WTC11 (cell line): ENCODE data around the gene ADISSP. TPM values are rescaled to one million over a fixed set of nuclear protein-coding genes. Genes with fewer than 3 reads are reported as not detected.
A peak's percentile ranks its signal among the peaks of the same experiment; 100 is the strongest.

Experiments
- ATAC-seq: fragments of 200-7000 bp; cut with Tn5 transposase; 2 replicates; pipeline ENCODE4 v1.10.0; 2021; ENCODE audit warnings: mild to moderate bottlenecking, moderate library complexity
- CTCF ChIA-PET: fragments of 300-600 bp; sonication (Branson Sonifier 250); formaldehyde crosslinking; loops from one replicate; lab custom pipeline; 2021; ENCODE audit warnings: antibody characterized with exemption; lab: Charles Lee
- POLR2A ChIA-PET: fragments of 350-600 bp; sonication (Branson Sonifier 250); formaldehyde crosslinking; loops from one replicate; lab custom pipeline; 2021; ENCODE audit warnings: antibody characterized with exemption; lab: Charles Lee
- DNase-seq: peaks from one replicate; pipeline ENCODE4 v3.0.0; 2021; ENCODE audit warnings: low spot score
- H3K27ac Mint-ChIP-seq: 2 replicates; pipeline ENCODE4 v1.8.0; 2021; ENCODE audit warnings: mixed read lengths
- H3K27me3 Mint-ChIP-seq: 2 replicates; pipeline ENCODE4 v1.8.0; 2021; ENCODE audit warnings: low read depth, mild to moderate bottlenecking, moderate library complexity, mixed read lengths
- H3K36me3 Mint-ChIP-seq: 2 replicates; pipeline ENCODE4 v1.8.0; 2021; ENCODE audit warnings: mixed read lengths
- H3K4me1 Mint-ChIP-seq: 2 replicates; pipeline ENCODE4 v1.8.0; 2022; ENCODE audit warnings: mixed read lengths
- H3K4me3 Mint-ChIP-seq: 2 replicates; pipeline ENCODE4 v1.8.0; 2021; ENCODE audit warnings: mild to moderate bottlenecking, moderate library complexity, mixed read lengths
- H3K9me3 Mint-ChIP-seq: 2 replicates; pipeline ENCODE4 v1.8.0; 2021; ENCODE audit warnings: mixed read lengths
- ATF1 ChIP-seq: sonication (generic); formaldehyde crosslinking; IDR thresholded peaks from 2 replicates; pipeline ENCODE4 v1.8.1; 2023; ENCODE audit warnings: mild to moderate bottlenecking, moderate library complexity, missing genetic modification reagents
- CREB1 ChIP-seq: sonication (generic); formaldehyde crosslinking; IDR thresholded peaks from 2 replicates; pipeline ENCODE4 v1.8.0; 2023; ENCODE audit warnings: mild to moderate bottlenecking, missing genetic modification reagents
- CREM ChIP-seq: sonication (generic); formaldehyde crosslinking; IDR thresholded peaks from 2 replicates; pipeline ENCODE4 v1.8.1; 2022; ENCODE audit warnings: mild to moderate bottlenecking, missing genetic modification reagents, moderate library complexity
- ETV6 ChIP-seq: sonication (generic); formaldehyde crosslinking; IDR thresholded peaks from 2 replicates; pipeline ENCODE4 v1.8.1; 2022; ENCODE audit warnings: mild to moderate bottlenecking, missing genetic modification reagents
- GABPB1 ChIP-seq: sonication (generic); formaldehyde crosslinking; IDR thresholded peaks from 2 replicates; pipeline ENCODE4 v1.8.1; 2023; ENCODE audit warnings: mild to moderate bottlenecking, missing genetic modification reagents
- RELA ChIP-seq: sonication (generic); formaldehyde crosslinking; IDR thresholded peaks from 2 replicates; pipeline ENCODE4 v1.8.1; 2022; ENCODE audit warnings: missing genetic modification reagents, mild to moderate bottlenecking, borderline replicate concordance
- RORB ChIP-seq: fragments of 250-450 bp; sonication (Bioruptor Pico); IDR thresholded peaks from 2 replicates; pipeline ENCODE4 v1.9.0; 2021; ENCODE audit warnings: mild to moderate bottlenecking
- TEAD1 ChIP-seq: sonication (generic); formaldehyde crosslinking; IDR thresholded peaks from 2 replicates; pipeline ENCODE4 v1.8.0; 2022; ENCODE audit warnings: mild to moderate bottlenecking, missing genetic modification reagents
- TP53 ChIP-seq: sonication (generic); formaldehyde crosslinking; IDR thresholded peaks from 2 replicates; pipeline ENCODE4 v1.8.1; 2023; ENCODE audit warnings: mild to moderate bottlenecking, missing genetic modification reagents
- ZMAT4 ChIP-seq: fragments of 250-450 bp; sonication (Bioruptor Pico); IDR thresholded peaks from 2 replicates; pipeline ENCODE4 v1.9.0; 2021; ENCODE audit warnings: mild to moderate bottlenecking
- ZNF263 ChIP-seq: sonication (generic); formaldehyde crosslinking; IDR thresholded peaks from 2 replicates; pipeline ENCODE4 v1.8.1; 2022; ENCODE audit warnings: low read depth, mild to moderate bottlenecking, moderate library complexity, missing genetic modification reagents
- ZNF416 ChIP-seq: fragments of 250-450 bp; sonication (Bioruptor Pico); IDR thresholded peaks from 2 replicates; pipeline ENCODE4 v1.9.0; 2021; ENCODE audit warnings: mild to moderate bottlenecking, inconsistent platforms
- ZNF423 ChIP-seq: fragments of 250-450 bp; sonication (Bioruptor Pico); IDR thresholded peaks from 2 replicates; pipeline ENCODE4 v2.1.2; 2022; ENCODE audit warnings: mild to moderate bottlenecking, moderate library complexity
- ZSCAN18 ChIP-seq: fragments of 250-450 bp; sonication (Bioruptor Pico); IDR thresholded peaks from 2 replicates; pipeline ENCODE4 v2.1.2; 2022; ENCODE audit warnings: mild to moderate bottlenecking, moderate library complexity
- total RNA-seq: library from RNA; stranded (reverse); gene quantifications from 3 replicates; pipeline ENCODE4 v1.2.3, GENCODE V29; 2021
- TF ChIP-seq, protein P1 (sequence below): sonication (generic); formaldehyde crosslinking; IDR thresholded peaks from 2 replicates; pipeline ENCODE4 v1.8.1; 2023; ENCODE audit warnings: mild to moderate bottlenecking, moderate library complexity, missing genetic modification reagents
- TF ChIP-seq, protein P2 (sequence below): sonication (generic); formaldehyde crosslinking; IDR thresholded peaks from 2 replicates; pipeline ENCODE4 v1.8.1; 2023; ENCODE audit warnings: mild to moderate bottlenecking, missing genetic modification reagents, moderate library complexity
- TF ChIP-seq, protein P3 (sequence below): sonication (generic); formaldehyde crosslinking; IDR thresholded peaks from 2 replicates; pipeline ENCODE4 v1.8.1; 2023; ENCODE audit warnings: mild to moderate bottlenecking, missing genetic modification reagents, moderate library complexity
- TF ChIP-seq, protein P4 (sequence below): sonication (generic); formaldehyde crosslinking; IDR thresholded peaks from 2 replicates; pipeline ENCODE4 v1.8.0; 2022; ENCODE audit warnings: mild to moderate bottlenecking, missing genetic modification reagents
- TF ChIP-seq, protein P5 (sequence below): fragments of 250-450 bp; sonication (Bioruptor Pico); IDR thresholded peaks from 2 replicates; pipeline ENCODE4 v1.9.0; 2021; ENCODE audit warnings: mild to moderate bottlenecking, borderline replicate concordance

ADISSP gene
- total RNA-seq, 1 experiment from 2014 or later: 129 TPM

DNA sequence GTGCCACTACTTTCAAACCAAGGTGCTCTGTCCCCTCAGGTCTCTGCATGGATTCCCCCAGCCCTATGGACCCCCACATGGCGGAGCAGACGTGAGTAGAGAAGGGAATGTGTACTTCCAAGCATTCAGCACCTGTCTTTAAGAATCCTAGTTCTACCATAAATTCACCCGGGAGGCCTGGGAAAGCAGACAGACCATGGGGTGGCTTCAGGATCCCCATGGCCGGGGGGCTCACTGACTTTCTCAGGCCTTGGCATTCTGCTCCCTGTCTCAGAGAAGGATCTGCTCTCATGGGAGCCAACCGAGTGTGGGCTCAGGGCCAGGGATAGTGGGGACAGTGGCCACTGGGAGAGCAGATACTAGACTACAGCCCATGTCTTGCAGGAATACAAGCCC lies 30.8 kb upstream of the ADISSP start:
- Mint-ChIP-seq H3K27ac (peak overlapping the region; percentile 66; the same call in 1 of the 2 replicates), H3K4me3 (no peak overlapping the region), H3K9me3 (no peaks in the 10 kb centered on the region), H3K36me3 (peaks cover 24% of the 10 kb centered on the region), H3K27me3 (peaks cover 5% of the 10 kb centered on the region; the same call in 1 of the 2 replicates), H3K4me1 (peaks cover 53% of the 10 kb centered on the region)
- ChIA-PET CTCF (interaction anchor here (0.7 to 3.9 kb wide), 5 partner anchors 12 to 53 kb away, joined by 3 to 79 read pairs (median 5); partner anchors contain the start of genes ADISSP, AP5S1, CENPB and SPEF1), POLR2A (no interaction called here)
- no peak for TF ChIP-seq ZNF416 (CRISPR knock-in tag)
- no peak for TF ChIP-seq ZMAT4
- TF ChIP-seq, protein P1, sequence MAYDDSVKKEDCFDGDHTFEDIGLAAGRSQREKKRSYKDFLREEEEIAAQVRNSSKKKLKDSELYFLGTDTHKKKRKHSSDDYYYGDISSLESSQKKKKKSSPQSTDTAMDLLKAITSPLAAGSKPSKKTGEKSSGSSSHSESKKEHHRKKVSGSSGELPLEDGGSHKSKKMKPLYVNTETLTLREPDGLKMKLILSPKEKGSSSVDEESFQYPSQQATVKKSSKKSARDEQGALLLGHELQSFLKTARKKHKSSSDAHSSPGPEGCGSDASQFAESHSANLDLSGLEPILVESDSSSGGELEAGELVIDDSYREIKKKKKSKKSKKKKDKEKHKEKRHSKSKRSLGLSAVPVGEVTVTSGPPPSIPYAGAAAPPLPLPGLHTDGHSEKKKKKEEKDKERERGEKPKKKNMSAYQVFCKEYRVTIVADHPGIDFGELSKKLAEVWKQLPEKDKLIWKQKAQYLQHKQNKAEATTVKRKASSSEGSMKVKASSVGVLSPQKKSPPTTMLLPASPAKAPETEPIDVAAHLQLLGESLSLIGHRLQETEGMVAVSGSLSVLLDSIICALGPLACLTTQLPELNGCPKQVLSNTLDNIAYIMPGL (CRISPR knock-in tag): no peak
- no peak for TF ChIP-seq CREB1 (CRISPR knock-in tag)
- TF ChIP-seq, protein P2, sequence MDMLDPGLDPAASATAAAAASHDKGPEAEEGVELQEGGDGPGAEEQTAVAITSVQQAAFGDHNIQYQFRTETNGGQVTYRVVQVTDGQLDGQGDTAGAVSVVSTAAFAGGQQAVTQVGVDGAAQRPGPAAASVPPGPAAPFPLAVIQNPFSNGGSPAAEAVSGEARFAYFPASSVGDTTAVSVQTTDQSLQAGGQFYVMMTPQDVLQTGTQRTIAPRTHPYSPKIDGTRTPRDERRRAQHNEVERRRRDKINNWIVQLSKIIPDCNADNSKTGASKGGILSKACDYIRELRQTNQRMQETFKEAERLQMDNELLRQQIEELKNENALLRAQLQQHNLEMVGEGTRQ (CRISPR knock-in tag): no peak
- no peak for TF ChIP-seq GABPB1 (CRISPR knock-in tag)
- no peak for TF ChIP-seq RELA (CRISPR knock-in tag)
- TF ChIP-seq ZNF423: no peak
- TF ChIP-seq ZNF263: no peak
- TF ChIP-seq, protein P3, sequence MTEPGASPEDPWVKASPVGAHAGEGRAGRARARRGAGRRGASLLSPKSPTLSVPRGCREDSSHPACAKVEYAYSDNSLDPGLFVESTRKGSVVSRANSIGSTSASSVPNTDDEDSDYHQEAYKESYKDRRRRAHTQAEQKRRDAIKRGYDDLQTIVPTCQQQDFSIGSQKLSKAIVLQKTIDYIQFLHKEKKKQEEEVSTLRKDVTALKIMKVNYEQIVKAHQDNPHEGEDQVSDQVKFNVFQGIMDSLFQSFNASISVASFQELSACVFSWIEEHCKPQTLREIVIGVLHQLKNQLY (CRISPR knock-in tag): no peak
- TF ChIP-seq RORB: no peak
- TF ChIP-seq TP53 (CRISPR knock-in tag): no peak
- TF ChIP-seq TEAD1 (CRISPR knock-in tag): no peak
- no peak for TF ChIP-seq ZSCAN18
- no peak for DNase-seq
- no peak for ATAC-seq

DNA sequence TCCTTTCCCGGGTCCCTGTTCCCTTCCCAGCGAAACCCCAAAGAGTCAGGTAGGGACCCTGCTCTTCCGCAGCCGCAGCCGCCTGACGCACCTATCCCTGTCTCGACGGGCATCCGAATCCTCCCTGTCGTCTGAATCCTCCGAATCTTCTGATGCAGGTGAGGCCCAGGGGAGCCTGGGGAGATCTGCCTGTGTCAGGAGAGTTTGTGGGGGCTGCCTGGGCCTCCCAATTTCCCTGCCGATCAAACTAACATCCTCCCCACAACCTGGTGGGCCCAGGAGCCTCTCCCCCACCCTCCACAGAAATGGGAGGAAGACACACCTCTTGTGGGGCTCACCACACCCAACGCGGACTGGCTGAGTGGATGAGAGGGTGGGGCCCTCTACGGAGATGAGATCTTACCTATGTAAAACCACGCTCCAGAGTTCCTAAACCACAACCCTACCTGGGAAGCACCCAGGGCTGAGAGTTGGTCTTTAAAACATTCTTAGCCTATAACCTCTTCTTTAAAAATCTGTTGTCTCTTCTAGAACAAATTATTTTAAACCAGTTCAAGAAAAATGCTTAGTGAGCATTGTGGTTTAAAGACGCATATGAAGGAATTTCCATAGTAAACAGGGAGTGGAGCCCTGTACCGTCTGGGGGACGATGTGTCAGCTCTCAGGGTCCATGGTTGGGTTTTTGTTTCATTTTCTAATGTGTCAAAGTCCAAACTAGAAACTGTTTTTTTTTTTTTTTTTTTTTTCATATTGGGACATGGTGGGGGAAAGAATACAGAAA lies 30.2 kb upstream of the ADISSP start:
- ChIA-PET POLR2A (no interaction called here), CTCF (interaction anchor here (0.7 to 3.9 kb wide), 2 partner anchors 22 to 30 kb away, joined by 3 to 79 read pairs; partner anchors contain the start of genes ADISSP and AP5S1)
- H3K27me3 Mint-ChIP-seq: peaks cover 5% of the 10 kb centered on the region; the same call in 1 of the 2 replicates
- ATAC-seq: no peak
- H3K9me3 Mint-ChIP-seq: no peaks in the 10 kb centered on the region
- peak overlapping the region; percentile 79 for H3K4me3 Mint-ChIP-seq
- peak overlapping the region; percentile 61 for H3K27ac Mint-ChIP-seq
- H3K4me1 Mint-ChIP-seq: peaks cover 53% of the 10 kb centered on the region
- peaks cover 18% of the 10 kb centered on the region for H3K36me3 Mint-ChIP-seq
- no peak for TF ChIP-seq CREB1 (CRISPR knock-in tag)
- no peak for TF ChIP-seq TEAD1 (CRISPR knock-in tag)
- no peak for TF ChIP-seq CREM
- no peak for TF ChIP-seq ATF1 (CRISPR knock-in tag)
- TF ChIP-seq, protein P4, sequence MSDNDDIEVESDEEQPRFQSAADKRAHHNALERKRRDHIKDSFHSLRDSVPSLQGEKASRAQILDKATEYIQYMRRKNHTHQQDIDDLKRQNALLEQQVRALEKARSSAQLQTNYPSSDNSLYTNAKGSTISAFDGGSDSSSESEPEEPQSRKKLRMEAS (CRISPR knock-in tag): no peak
- TF ChIP-seq, protein P5, sequence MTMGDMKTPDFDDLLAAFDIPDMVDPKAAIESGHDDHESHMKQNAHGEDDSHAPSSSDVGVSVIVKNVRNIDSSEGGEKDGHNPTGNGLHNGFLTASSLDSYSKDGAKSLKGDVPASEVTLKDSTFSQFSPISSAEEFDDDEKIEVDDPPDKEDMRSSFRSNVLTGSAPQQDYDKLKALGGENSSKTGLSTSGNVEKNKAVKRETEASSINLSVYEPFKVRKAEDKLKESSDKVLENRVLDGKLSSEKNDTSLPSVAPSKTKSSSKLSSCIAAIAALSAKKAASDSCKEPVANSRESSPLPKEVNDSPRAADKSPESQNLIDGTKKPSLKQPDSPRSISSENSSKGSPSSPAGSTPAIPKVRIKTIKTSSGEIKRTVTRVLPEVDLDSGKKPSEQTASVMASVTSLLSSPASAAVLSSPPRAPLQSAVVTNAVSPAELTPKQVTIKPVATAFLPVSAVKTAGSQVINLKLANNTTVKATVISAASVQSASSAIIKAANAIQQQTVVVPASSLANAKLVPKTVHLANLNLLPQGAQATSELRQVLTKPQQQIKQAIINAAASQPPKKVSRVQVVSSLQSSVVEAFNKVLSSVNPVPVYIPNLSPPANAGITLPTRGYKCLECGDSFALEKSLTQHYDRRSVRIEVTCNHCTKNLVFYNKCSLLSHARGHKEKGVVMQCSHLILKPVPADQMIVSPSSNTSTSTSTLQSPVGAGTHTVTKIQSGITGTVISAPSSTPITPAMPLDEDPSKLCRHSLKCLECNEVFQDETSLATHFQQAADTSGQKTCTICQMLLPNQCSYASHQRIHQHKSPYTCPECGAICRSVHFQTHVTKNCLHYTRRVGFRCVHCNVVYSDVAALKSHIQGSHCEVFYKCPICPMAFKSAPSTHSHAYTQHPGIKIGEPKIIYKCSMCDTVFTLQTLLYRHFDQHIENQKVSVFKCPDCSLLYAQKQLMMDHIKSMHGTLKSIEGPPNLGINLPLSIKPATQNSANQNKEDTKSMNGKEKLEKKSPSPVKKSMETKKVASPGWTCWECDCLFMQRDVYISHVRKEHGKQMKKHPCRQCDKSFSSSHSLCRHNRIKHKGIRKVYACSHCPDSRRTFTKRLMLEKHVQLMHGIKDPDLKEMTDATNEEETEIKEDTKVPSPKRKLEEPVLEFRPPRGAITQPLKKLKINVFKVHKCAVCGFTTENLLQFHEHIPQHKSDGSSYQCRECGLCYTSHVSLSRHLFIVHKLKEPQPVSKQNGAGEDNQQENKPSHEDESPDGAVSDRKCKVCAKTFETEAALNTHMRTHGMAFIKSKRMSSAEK (CRISPR knock-in tag): no peak
- TF ChIP-seq ETV6: no peak
- DNase-seq: no peak
